ENCODE data around the gene TMEM179.

DNA sequence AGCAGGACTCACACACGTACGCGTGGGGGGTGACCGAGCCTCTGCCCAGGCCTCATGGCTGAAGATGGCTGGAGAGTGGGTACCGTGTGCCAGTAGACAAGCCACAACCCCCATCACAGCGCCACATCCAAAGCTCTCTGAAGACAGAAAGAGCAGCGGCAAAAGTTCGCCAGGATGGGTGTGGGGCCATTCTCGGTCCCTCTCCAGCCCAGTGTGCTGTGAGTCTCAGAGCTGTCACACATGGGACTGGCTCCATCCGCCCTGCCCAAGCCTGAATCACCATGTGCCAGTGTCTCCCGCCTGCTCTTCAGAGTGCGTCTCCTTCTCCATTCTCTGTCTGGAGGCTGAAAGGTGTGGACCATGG is 5.7 kb downstream of the TMEM179 start:
- TF ChIP-seq, protein P1, sequence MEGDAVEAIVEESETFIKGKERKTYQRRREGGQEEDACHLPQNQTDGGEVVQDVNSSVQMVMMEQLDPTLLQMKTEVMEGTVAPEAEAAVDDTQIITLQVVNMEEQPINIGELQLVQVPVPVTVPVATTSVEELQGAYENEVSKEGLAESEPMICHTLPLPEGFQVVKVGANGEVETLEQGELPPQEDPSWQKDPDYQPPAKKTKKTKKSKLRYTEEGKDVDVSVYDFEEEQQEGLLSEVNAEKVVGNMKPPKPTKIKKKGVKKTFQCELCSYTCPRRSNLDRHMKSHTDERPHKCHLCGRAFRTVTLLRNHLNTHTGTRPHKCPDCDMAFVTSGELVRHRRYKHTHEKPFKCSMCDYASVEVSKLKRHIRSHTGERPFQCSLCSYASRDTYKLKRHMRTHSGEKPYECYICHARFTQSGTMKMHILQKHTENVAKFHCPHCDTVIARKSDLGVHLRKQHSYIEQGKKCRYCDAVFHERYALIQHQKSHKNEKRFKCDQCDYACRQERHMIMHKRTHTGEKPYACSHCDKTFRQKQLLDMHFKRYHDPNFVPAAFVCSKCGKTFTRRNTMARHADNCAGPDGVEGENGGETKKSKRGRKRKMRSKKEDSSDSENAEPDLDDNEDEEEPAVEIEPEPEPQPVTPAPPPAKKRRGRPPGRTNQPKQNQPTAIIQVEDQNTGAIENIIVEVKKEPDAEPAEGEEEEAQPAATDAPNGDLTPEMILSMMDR (IDR thresholded peaks at IDR 0.05), result no peak
- TF ChIP-seq POLR2A (IDR thresholded peaks at IDR 0.05), result no peak

All from esophagus squamous epithelium (tissue), 4 donors.